Stomach (tissue), 4 donors: ENCODE measurements around the gene NCAM1.

Experiments
- POLR2A ChIP-seq, 4 donors: fragments of 450-650 bp; IDR thresholded peaks; one replicate each; pipeline ENCODE4 v1.6.1; 2016; ENCODE audit warnings: antibody characterized with exemption in 4 of 4, control low read depth in 2 of 4, mild to moderate bottlenecking in 1 of 4, moderate library complexity in 1 of 4
- POLR2AphosphoS5 ChIP-seq, 3 donors: sonication (generic); formaldehyde crosslinking; IDR thresholded peaks; one replicate each; pipeline ENCODE4 v1.6.1; 2016; ENCODE audit warnings: antibody characterized with exemption in 3 of 3
- TF ChIP-seq, protein P1 (sequence below), 7 experiments: fragments of 450-650 bp in 4 of 7; fragments of 200-600 bp in 3 of 7; sonication (generic) in 3 of 7; IDR thresholded peaks; one replicate each; pipeline ENCODE4 v1.5.1; 2016 to 2019; ENCODE audit warnings: antibody characterized with exemption in 7 of 7, control low read depth in 2 of 7, mild to moderate bottlenecking in 1 of 7

DNA sequence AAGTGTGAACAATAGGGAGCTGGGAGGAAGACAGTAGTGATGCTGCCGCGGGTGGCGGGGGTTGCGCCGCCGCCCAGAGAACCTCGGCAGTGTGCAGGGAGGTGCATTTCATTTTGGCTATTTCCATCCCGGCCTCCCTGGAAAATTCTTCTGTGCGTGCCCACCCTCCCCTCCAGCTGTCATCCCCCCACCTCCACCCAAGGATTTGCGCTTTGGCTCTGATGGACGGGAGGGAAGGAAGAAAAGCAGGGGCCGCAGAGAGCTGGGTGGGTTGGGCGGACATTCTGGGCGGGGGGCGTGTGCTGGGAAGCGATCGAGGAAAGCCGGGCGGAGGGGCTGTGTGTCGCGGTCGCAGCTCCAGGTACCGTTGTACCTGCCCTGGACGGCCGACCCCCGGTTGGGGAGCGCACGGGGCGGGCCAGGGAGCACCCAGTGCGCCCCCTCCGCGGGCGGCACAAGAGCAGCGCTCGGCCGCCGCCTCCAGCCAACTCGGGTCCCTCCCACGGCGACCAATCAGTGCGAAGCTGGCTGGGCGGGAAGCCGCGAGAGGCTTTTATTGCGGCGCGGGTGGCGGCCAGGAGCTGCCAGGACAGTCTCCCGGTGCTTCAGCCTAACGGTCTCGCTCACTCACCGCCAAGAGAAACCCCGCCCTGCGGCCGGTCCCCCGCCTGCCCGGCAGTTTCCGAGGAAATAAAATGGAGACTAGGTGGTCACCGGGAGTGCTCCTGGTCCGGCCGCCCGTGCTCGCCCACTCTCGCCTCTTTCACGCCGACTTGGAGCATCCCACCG, 1.6 kb downstream of the NCAM1 start:
- TF ChIP-seq, protein P1, sequence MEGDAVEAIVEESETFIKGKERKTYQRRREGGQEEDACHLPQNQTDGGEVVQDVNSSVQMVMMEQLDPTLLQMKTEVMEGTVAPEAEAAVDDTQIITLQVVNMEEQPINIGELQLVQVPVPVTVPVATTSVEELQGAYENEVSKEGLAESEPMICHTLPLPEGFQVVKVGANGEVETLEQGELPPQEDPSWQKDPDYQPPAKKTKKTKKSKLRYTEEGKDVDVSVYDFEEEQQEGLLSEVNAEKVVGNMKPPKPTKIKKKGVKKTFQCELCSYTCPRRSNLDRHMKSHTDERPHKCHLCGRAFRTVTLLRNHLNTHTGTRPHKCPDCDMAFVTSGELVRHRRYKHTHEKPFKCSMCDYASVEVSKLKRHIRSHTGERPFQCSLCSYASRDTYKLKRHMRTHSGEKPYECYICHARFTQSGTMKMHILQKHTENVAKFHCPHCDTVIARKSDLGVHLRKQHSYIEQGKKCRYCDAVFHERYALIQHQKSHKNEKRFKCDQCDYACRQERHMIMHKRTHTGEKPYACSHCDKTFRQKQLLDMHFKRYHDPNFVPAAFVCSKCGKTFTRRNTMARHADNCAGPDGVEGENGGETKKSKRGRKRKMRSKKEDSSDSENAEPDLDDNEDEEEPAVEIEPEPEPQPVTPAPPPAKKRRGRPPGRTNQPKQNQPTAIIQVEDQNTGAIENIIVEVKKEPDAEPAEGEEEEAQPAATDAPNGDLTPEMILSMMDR (IDR thresholded peaks at IDR 0.05) = no peak
- TF ChIP-seq POLR2AphosphoS5 (IDR thresholded peaks at IDR 0.05) = no peak
- no peak for TF ChIP-seq POLR2A (IDR thresholded peaks at IDR 0.05)
